Mammary epithelial cell (primary cell): ENCODE results near the gene ATP6V0B.

Experiments used
- CTCF ChIP-seq, 2 donors: IDR thresholded peaks in 1 of 2; conservative IDR thresholded peaks in 1 of 2; 2 replicates each; pipeline ENCODE4 v1.5.1; 2011 to 2012; ENCODE audit warnings: inconsistent platforms in 2 of 2, low read length in 2 of 2, mild to moderate bottlenecking in 2 of 2, control low read depth in 1 of 2, low read depth in 1 of 2; ENCODE audit not compliant: insufficient read depth in 1 of 2; ENCODE audit errors: extremely low read depth in 1 of 2
- EZH2 ChIP-seq: IDR thresholded peaks from 2 replicates; pipeline ENCODE4 v1.6.1; 2012; ENCODE audit warnings: low read length, inconsistent platforms, borderline replicate concordance

GRCh38 chr1:43970502-43970901 lies 4.3 kb upstream of the ATP6V0B start:
- TF ChIP-seq EZH2 (no peak), CTCF (conservative IDR thresholded peaks at IDR 0.05 in 1 of 2, IDR thresholded peaks at IDR 0.05 in 1 of 2; ENCODE audit: extremely low read depth in 1 of 2, insufficient read depth in 1 of 2, low read depth in 1 of 2, low read length in 2 of 2) (no peak)
